GM12878 (cell line): ENCODE results near the gene PRPF6. TPM values are rescaled to one million over a fixed set of nuclear protein-coding genes. Genes with fewer than 3 reads are reported as not detected.

Experiments used
- ATAC-seq: fragments of 200-7000 bp; cut with Tn5 transposase; 3 replicates; pipeline ENCODE4 v1.9.1; 2020; ENCODE audit warnings: mild to moderate bottlenecking, moderate library complexity
- BruUV-seq: library from RNA; stranded (reverse); fragments of 400-500 nt; replicated peaks from 2 replicates; lab custom pipeline; 2021; lab: Mats Ljungman, UMichigan
- CTCF ChIA-PET: fragments of 300-600 bp; sonication (Branson Sonifier 250); formaldehyde crosslinking; extraction: SDS; loops from one replicate; lab custom pipeline; 2021; ENCODE audit warnings: inconsistent platforms; lab: Yijun Ruan, JAX
- POLR2A ChIA-PET: fragments of 350-600 bp; formaldehyde crosslinking; extraction: SDS; loops from one replicate; lab custom pipeline; 2021; ENCODE audit warnings: inconsistent platforms; lab: Charles Lee
- RAD21 ChIA-PET: fragments of 300-600 bp; sonication (Branson Sonifier 250); formaldehyde crosslinking; loops from one replicate; lab custom pipeline; 2023; ENCODE audit warnings: antibody characterized with exemption; ENCODE audit not compliant: unreplicated experiment; lab: Charles Lee
- SMC1A ChIA-PET: fragments of 300-600 bp; sonication (Branson Sonifier 250); formaldehyde crosslinking; loops from one replicate; lab custom pipeline; 2023; ENCODE audit not compliant: unreplicated experiment, uncharacterized antibody; lab: Charles Lee
- DNase-seq: peaks from one replicate; pipeline ENCODE4 v3.0.0-alpha.2; 2011; ENCODE audit warnings: low read depth, low spot score
- FAIRE-seq: peaks from 3 replicates; lab custom pipeline; 2011; peaks lifted over from hg19 to GRCh38; lab: Jason Lieb, UNC
- H2AFZ ChIP-seq: 2 replicates; pipeline ENCODE4 v1.6.0; 2011; ENCODE audit warnings: low read depth, low read length, control low read depth; ENCODE audit not compliant: control insufficient read depth
- H3K27ac ChIP-seq: 2 replicates; pipeline ENCODE4 v1.5.1; 2011; ENCODE audit warnings: control low read depth; ENCODE audit not compliant: control insufficient read depth, insufficient read depth
- H3K27me3 ChIP-seq, 2 experiments: replicated peaks in 1 of 2; 2 replicates each; pipeline versions ENCODE4 v1.6.0 to v1.6.1; 2011; ENCODE audit warnings: low read length in 1 of 2; ENCODE audit not compliant: control insufficient read depth in 2 of 2, insufficient read depth in 2 of 2
- H3K36me3 ChIP-seq, 2 experiments: 2 replicates each; pipeline ENCODE4 v1.5.1; 2011; ENCODE audit warnings: low read length in 1 of 2; ENCODE audit not compliant: control insufficient read depth in 2 of 2, insufficient read depth in 2 of 2
- H3K4me1 ChIP-seq: 2 replicates; pipeline ENCODE4 v1.6.1; 2011; ENCODE audit warnings: mild to moderate bottlenecking, low read length, moderate library complexity, mixed read lengths; ENCODE audit not compliant: control insufficient read depth, insufficient read depth
- H3K4me2 ChIP-seq: 2 replicates; pipeline ENCODE4 v1.6.0; 2011; ENCODE audit warnings: control low read depth; ENCODE audit not compliant: control insufficient read depth, insufficient read depth
- H3K4me3 ChIP-seq: fragments of 200-600 bp; sonication (generic); 2 replicates; pipeline ENCODE4 v1.5.1; 2016
- H3K79me2 ChIP-seq: 2 replicates; pipeline ENCODE4 v1.6.0; 2011; ENCODE audit warnings: low read length; ENCODE audit not compliant: control insufficient read depth, insufficient read depth
- H3K9ac ChIP-seq: 2 replicates; pipeline ENCODE4 v1.8.0; 2011; ENCODE audit warnings: low read length, control low read depth, mixed read lengths; ENCODE audit not compliant: control insufficient read depth, insufficient read depth
- H3K9me3 ChIP-seq: replicated peaks from 3 replicates; pipeline ENCODE4 v1.5.1; 2011; ENCODE audit warnings: mild to moderate bottlenecking, low read length; ENCODE audit not compliant: control insufficient read depth, insufficient read depth
- H4K20me1 ChIP-seq: 2 replicates; pipeline ENCODE4 v1.6.0; 2011; ENCODE audit not compliant: control insufficient read depth, insufficient read depth
- BACH1 ChIP-seq: fragments of 450-650 bp; IDR thresholded peaks from 2 replicates; pipeline ENCODE4 v1.6.1; 2017; ENCODE audit warnings: mild to moderate bottlenecking, borderline replicate concordance
- BMI1 ChIP-seq: fragments of 450-650 bp; IDR thresholded peaks from 2 replicates; pipeline ENCODE4 v1.6.1; 2016; ENCODE audit warnings: mild to moderate bottlenecking, moderate library complexity, borderline replicate concordance
- CEBPB ChIP-seq, 2 experiments: fragments of 150-350 bp in 1 of 2; IDR thresholded peaks; 2 replicates each; pipeline ENCODE4 v1.6.1; 2012 to 2014; ENCODE audit warnings: low read depth in 2 of 2, low read length in 2 of 2, borderline replicate concordance in 1 of 2, inconsistent platforms in 1 of 2
- GATAD2B ChIP-seq: fragments of 450-650 bp; conservative IDR thresholded peaks from 2 replicates; pipeline ENCODE4 v1.6.1; 2017; ENCODE audit warnings: low read depth, mild to moderate bottlenecking, moderate library complexity
- HDGF ChIP-seq: fragments of 450-650 bp; IDR thresholded peaks from 2 replicates; pipeline ENCODE4 v1.6.1; 2016; ENCODE audit warnings: antibody characterized with exemption
- JUNB ChIP-seq: IDR thresholded peaks from 2 replicates; pipeline ENCODE4 v1.6.1; 2016; ENCODE audit warnings: antibody characterized with exemption, mild to moderate bottlenecking
- MYB ChIP-seq: fragments of 150-350 bp; IDR thresholded peaks from 2 replicates; pipeline ENCODE4 v1.6.1; 2014; ENCODE audit warnings: mild to moderate bottlenecking, low read depth, low read length, borderline replicate concordance
- PAX5 ChIP-seq: IDR thresholded peaks from 2 replicates; pipeline ENCODE4 v1.6.1; 2011; ENCODE audit warnings: low read depth, low read length, borderline replicate concordance
- POLR2A ChIP-seq: IDR thresholded peaks from 2 replicates; pipeline ENCODE4 v1.6.1; 2011; ENCODE audit warnings: low read depth, mild to moderate bottlenecking, low read length
- RCOR1 ChIP-seq: conservative IDR thresholded peaks from 2 replicates; pipeline ENCODE4 v1.6.1; 2012; ENCODE audit warnings: low read depth, low read length, improper control_type of control experiment
- SPI1 ChIP-seq: IDR thresholded peaks from 2 replicates; pipeline ENCODE4 v1.6.1; 2011; ENCODE audit warnings: low read depth, mild to moderate bottlenecking, low read length, moderate library complexity, borderline replicate concordance; ENCODE audit not compliant: insufficient read depth
- STAT1 ChIP-seq: fragments of 450-650 bp; conservative IDR thresholded peaks from 2 replicates; pipeline ENCODE4 v1.6.1; 2014; ENCODE audit warnings: antibody characterized with exemption, mild to moderate bottlenecking
- WGBS: methylation state at CpG from one replicate; pipeline ENCODE4 v1.1.6; 2016; ENCODE audit warnings: low lambda C conversion rate; ENCODE audit not compliant: insufficient replicate concordance, insufficient coverage; ENCODE audit errors: missing lambda C conversion rate; 5-methylcytosine and 5-hydroxymethylcytosine counted together
- in situ Hi-C: fragments of 300-500 bp; cut with MboI; formaldehyde crosslinking; loops from 9 replicates; pipeline ENCODE4 v1.14.3; 2018; ENCODE audit warnings: mixed read lengths
- intact Hi-C: fragments of 100-400 bp; cut with micrococcal nuclease; formaldehyde crosslinking; loops from one replicate; pipeline ENCODE4 v1.14.2; 2022; ENCODE audit not compliant: unreplicated experiment
- polyA plus RNA-seq, 11 experiments: library from polyadenylated mRNA; depleted of rRNA in 4 of 11; unstranded in 6 of 11; stranded (reverse) in 5 of 11; fragments of >200 nt; fragmentation: Nextera tagmentation in 4 of 11; fragmentation: Illumina TruSeq in 1 of 11; extraction: Ambion mirVana in 4 of 11; extraction: Trizol in 1 of 11; gene quantifications; 1 replicate in 1 of 11; 2 replicates in 10 of 11; pipeline versions ENCODE4 v1.2.1 to v1.2.3, GENCODE V29; 2011 to 2016; ENCODE audit warnings: inconsistent platforms in 2 of 11, missing spikeins in 2 of 11, low read depth in 1 of 11
- total RNA-seq, 4 experiments: library from RNA; depleted of rRNA in 3 of 4; stranded (reverse); fragments of >200 nt in 3 of 4; fragmentation: Illumina TruSeq in 1 of 4; extraction: Trizol in 1 of 4; gene quantifications; 2 replicates each; pipeline versions ENCODE4 v1.2.1 to v1.2.3, GENCODE V29; 2013 to 2021
- TF ChIP-seq, protein P1 (sequence below): IDR thresholded peaks from 2 replicates; pipeline ENCODE4 v1.6.1; 2012; ENCODE audit warnings: mild to moderate bottlenecking, low read depth, low read length
- TF ChIP-seq, protein P2 (sequence below): fragments of 150-350 bp; IDR thresholded peaks from 2 replicates; pipeline ENCODE4 v1.6.1; 2016; ENCODE audit warnings: low read depth, low read length
- TF ChIP-seq, protein P3 (sequence below): fragments of 450-650 bp; IDR thresholded peaks from 2 replicates; pipeline ENCODE4 v1.6.1; 2017; ENCODE audit warnings: borderline replicate concordance

Gene PRPF6
- total and polyA plus RNA-seq, 10 of the 15 experiments (the other 5 are each of a cell fraction or from before 2014, with no cell fraction given) = 5.0 to 102 (median 71.3) TPM

DNA sequence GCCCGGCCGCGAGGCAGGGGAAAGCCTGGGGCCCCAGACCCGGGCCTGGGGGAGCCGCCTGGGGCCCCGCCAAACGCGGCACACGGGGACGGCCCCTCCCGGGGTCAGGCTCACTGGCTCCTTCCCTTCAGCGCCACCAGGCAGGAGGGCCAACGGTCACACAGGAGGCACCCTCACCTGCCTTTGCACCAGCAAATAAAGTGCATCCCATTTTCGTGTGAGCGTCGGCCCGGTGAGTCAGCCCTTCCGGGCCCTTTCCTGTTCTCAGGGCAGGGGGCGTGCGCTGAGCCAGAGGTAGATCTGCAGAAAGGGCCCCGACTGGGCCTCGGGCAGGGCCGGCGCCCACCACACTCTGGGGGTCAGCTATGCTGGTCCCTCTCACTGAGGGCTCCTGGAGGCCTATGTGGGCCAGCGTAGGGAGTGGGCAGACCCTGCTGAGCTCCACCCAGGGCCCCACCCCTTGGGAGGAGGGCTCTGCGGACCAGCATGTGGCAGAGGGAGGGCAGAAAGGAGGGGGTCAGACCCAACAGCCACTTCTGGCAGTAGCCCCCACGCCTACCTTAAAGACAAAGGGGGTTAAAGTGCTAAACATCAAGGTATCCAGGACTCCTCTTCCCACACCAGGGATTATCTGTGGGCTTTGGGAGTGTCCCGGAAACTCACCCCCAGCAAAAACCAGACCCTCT is 23.8 kb upstream of the PRPF6 start:
- H3K9me3 ChIP-seq = no peaks in the 10 kb centered on the region
- ChIA-PET CTCF (interaction anchor here (0.7 to 1.8 kb wide), 3 partner anchors 16 to 100 kb away, joined by 3 to 12 read pairs (median 4); no protein-coding TSS in a partner anchor), RAD21 (interaction anchor here (0.6 to 2.2 kb wide), 6 partner anchors 16 to 106 kb away, joined by 3 to 10 read pairs (median 6); partner anchors contain the start of genes PRPF6 and TCEA2), POLR2A (interaction anchor here (1.1 to 2.4 kb wide), 4 partner anchors 11 to 106 kb away, joined by 3 to 11 read pairs (median 4); partner anchors contain the start of gene PRPF6), SMC1A (interaction anchor here (2.7 kb wide), 1 partner anchor 16 kb away, joined by 7 read pairs; no protein-coding TSS in a partner anchor)
- no peaks in the 10 kb centered on the region for H3K27me3 ChIP-seq
- under 1% methylated on average over 27 of the region's 28 CpGs for WGBS
- H4K20me1 ChIP-seq = peaks cover 3% of the 10 kb centered on the region; the same call in 1 of the 2 replicates
- peak overlapping the region; percentile 86 for H3K4me2 ChIP-seq
- H3K9ac ChIP-seq = peak overlapping the region; percentile 61
- H3K36me3 ChIP-seq = peaks cover 0 to 3% of the 10 kb centered on the region in 2 experiments; a peak in 2 of 4 replicates
- BruUV-seq = no TSS peak
- in situ Hi-C loops = no loop called here
- H2AFZ ChIP-seq = peak overlapping the region; percentile 58
- peaks cover 28% of the 10 kb centered on the region for H3K79me2 ChIP-seq
- DNase-seq = no peak
- peak overlapping the region; percentile 43 for H3K4me3 ChIP-seq
- intact Hi-C loops = loop anchor here (2.0 to 5.0 kb wide), 3 partner anchors 16 to 250 kb away; partner anchors contain the start of gene ARFRP1
- H3K27ac ChIP-seq = peak overlapping the region; percentile 72
- peaks cover 7% of the 10 kb centered on the region for H3K4me1 ChIP-seq
- FAIRE-seq = peak; percentile 7
- peak; percentile 74 for ATAC-seq
- TF ChIP-seq PAX5 (no peak), BACH1 (0 out of 2 replicates have a peak, but pooled peaks have one; percentile 7), POLR2A (peak; percentile 58; the same call in 1 of the 2 replicates), GATAD2B (0 out of 2 replicates have a peak, but pooled peaks have one; percentile 11), RCOR1 (no peak), STAT1 (0 out of 2 replicates have a peak, but pooled peaks have one; percentile 60), SPI1 (no peak), BMI1 (no peak), CEBPB (IDR thresholded peaks at IDR 0.05; ENCODE audit: borderline replicate concordance in 1 of 2, low read depth in 2 of 2, low read length in 2 of 2) (no peak), MYB (no peak), HDGF (0 out of 2 replicates have a peak, but pooled peaks have one; percentile 34), JUNB (no peak)
- TF ChIP-seq, protein P1, sequence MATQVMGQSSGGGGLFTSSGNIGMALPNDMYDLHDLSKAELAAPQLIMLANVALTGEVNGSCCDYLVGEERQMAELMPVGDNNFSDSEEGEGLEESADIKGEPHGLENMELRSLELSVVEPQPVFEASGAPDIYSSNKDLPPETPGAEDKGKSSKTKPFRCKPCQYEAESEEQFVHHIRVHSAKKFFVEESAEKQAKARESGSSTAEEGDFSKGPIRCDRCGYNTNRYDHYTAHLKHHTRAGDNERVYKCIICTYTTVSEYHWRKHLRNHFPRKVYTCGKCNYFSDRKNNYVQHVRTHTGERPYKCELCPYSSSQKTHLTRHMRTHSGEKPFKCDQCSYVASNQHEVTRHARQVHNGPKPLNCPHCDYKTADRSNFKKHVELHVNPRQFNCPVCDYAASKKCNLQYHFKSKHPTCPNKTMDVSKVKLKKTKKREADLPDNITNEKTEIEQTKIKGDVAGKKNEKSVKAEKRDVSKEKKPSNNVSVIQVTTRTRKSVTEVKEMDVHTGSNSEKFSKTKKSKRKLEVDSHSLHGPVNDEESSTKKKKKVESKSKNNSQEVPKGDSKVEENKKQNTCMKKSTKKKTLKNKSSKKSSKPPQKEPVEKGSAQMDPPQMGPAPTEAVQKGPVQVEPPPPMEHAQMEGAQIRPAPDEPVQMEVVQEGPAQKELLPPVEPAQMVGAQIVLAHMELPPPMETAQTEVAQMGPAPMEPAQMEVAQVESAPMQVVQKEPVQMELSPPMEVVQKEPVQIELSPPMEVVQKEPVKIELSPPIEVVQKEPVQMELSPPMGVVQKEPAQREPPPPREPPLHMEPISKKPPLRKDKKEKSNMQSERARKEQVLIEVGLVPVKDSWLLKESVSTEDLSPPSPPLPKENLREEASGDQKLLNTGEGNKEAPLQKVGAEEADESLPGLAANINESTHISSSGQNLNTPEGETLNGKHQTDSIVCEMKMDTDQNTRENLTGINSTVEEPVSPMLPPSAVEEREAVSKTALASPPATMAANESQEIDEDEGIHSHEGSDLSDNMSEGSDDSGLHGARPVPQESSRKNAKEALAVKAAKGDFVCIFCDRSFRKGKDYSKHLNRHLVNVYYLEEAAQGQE = no peak
- TF ChIP-seq, protein P2, sequence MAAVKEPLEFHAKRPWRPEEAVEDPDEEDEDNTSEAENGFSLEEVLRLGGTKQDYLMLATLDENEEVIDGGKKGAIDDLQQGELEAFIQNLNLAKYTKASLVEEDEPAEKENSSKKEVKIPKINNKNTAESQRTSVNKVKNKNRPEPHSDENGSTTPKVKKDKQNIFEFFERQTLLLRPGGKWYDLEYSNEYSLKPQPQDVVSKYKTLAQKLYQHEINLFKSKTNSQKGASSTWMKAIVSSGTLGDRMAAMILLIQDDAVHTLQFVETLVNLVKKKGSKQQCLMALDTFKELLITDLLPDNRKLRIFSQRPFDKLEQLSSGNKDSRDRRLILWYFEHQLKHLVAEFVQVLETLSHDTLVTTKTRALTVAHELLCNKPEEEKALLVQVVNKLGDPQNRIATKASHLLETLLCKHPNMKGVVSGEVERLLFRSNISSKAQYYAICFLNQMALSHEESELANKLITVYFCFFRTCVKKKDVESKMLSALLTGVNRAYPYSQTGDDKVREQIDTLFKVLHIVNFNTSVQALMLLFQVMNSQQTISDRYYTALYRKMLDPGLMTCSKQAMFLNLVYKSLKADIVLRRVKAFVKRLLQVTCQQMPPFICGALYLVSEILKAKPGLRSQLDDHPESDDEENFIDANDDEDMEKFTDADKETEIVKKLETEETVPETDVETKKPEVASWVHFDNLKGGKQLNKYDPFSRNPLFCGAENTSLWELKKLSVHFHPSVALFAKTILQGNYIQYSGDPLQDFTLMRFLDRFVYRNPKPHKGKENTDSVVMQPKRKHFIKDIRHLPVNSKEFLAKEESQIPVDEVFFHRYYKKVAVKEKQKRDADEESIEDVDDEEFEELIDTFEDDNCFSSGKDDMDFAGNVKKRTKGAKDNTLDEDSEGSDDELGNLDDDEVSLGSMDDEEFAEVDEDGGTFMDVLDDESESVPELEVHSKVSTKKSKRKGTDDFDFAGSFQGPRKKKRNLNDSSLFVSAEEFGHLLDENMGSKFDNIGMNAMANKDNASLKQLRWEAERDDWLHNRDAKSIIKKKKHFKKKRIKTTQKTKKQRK = no peak
- TF ChIP-seq, protein P3, sequence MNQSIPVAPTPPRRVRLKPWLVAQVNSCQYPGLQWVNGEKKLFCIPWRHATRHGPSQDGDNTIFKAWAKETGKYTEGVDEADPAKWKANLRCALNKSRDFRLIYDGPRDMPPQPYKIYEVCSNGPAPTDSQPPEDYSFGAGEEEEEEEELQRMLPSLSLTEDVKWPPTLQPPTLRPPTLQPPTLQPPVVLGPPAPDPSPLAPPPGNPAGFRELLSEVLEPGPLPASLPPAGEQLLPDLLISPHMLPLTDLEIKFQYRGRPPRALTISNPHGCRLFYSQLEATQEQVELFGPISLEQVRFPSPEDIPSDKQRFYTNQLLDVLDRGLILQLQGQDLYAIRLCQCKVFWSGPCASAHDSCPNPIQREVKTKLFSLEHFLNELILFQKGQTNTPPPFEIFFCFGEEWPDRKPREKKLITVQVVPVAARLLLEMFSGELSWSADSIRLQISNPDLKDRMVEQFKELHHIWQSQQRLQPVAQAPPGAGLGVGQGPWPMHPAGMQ = no peak
